Thyroid gland (tissue), 4 donors: ENCODE measurements around the gene SCRN3. TPM values are rescaled to one million over a fixed set of nuclear protein-coding genes. Genes with fewer than 3 reads are reported as not detected.

Experiments
- DNase-seq, 2 donors: peaks; one replicate each; pipeline ENCODE4 v3.0.0-alpha.2; 2019
- H3K27ac ChIP-seq, 3 donors: fragments of 200-600 bp; sonication (generic); 1 replicate in 2 of 3; 2 replicates in 1 of 3; pipeline ENCODE4 v1.5.1; 2016 to 2019; ENCODE audit warnings: mild to moderate bottlenecking in 1 of 3, moderate library complexity in 1 of 3
- H3K27me3 ChIP-seq: fragments of 200-600 bp; sonication (generic); one replicate; pipeline ENCODE4 v1.5.1; 2019
- H3K36me3 ChIP-seq, 2 donors: fragments of 200-600 bp; sonication (generic); one replicate each; pipeline ENCODE4 v1.5.1; 2016 to 2019
- H3K4me1 ChIP-seq, 2 donors: fragments of 200-600 bp; sonication (generic); one replicate each; pipeline ENCODE4 v1.5.1; 2017 to 2019
- H3K4me3 ChIP-seq, 3 donors: fragments of 200-600 bp; sonication (generic); replicated peaks in 1 of 3; 1 replicate in 2 of 3; 2 replicates in 1 of 3; pipeline ENCODE4 v1.5.1; 2016; ENCODE audit warnings: mild to moderate bottlenecking in 1 of 3
- H3K9me3 ChIP-seq: fragments of 200-600 bp; sonication (generic); one replicate; pipeline ENCODE4 v1.5.1; 2017
- POLR2A ChIP-seq, 2 donors: fragments of 450-650 bp; IDR thresholded peaks; one replicate each; pipeline ENCODE4 v1.6.1; 2017; ENCODE audit warnings: antibody characterized with exemption in 2 of 2, mild to moderate bottlenecking in 2 of 2, moderate library complexity in 1 of 2
- WGBS, 2 donors: methylation state at CpG; one replicate each; pipeline ENCODE4 v1.1.5; 2017; 5-methylcytosine and 5-hydroxymethylcytosine counted together
- intact Hi-C: fragments of 100-400 bp; cut with DNase I; formaldehyde crosslinking; loops from one replicate; pipeline ENCODE4 v1.15.1; 2023
- total RNA-seq, 4 donors: library from RNA; depleted of rRNA; stranded (reverse); fragments of >200 nt; gene quantifications; one replicate each; pipeline ENCODE4 v1.2.3, GENCODE V29; 2016
- TF ChIP-seq, protein P1 (sequence below), 6 experiments: fragments of 200-600 bp in 3 of 6; fragments of 450-650 bp in 3 of 6; sonication (generic) in 3 of 6; IDR thresholded peaks; one replicate each; pipeline ENCODE4 v1.5.1; 2016 to 2019; ENCODE audit warnings: antibody characterized with exemption in 6 of 6, mild to moderate bottlenecking in 2 of 6, inconsistent platforms in 1 of 6, moderate library complexity in 1 of 6

SCRN3 gene
- total RNA-seq, 4 donors from 2014 or later = 26.0 to 37.5 (median 32.3) TPM

DNA sequence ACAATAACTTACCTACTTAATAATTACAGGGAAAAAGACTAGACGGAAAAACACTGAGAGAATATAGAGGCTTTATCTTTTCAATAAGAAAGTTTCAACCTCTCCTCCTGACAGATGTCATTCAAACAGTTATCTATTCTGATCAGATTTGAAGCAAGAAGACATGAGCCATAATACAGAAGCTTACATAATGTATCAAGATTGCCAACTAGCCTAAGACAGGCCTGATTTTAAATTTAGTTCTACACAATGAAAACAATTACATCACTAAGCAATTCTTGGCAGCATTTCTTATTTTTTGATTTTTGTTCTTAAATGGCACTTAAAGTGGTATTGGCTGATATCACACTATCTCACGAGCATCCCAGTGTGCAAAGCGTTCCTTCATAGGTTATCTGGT lies 49.7 kb downstream of the SCRN3 start:
- Histone ChIP-seq H3K4me1 (no peaks in the 10 kb centered on the region), H3K27ac (no peak overlapping the region), H3K4me3 (no peak overlapping the region), H3K9me3 (no peaks in the 10 kb centered on the region), H3K27me3 (no peaks in the 10 kb centered on the region), H3K36me3 (no peaks in the 10 kb centered on the region)
- 84 to 92% methylated on average over 3 of the region's 3 CpGs for WGBS, 2 donors
- no peak for TF ChIP-seq POLR2A (IDR thresholded peaks at IDR 0.05)
- TF ChIP-seq, protein P1, sequence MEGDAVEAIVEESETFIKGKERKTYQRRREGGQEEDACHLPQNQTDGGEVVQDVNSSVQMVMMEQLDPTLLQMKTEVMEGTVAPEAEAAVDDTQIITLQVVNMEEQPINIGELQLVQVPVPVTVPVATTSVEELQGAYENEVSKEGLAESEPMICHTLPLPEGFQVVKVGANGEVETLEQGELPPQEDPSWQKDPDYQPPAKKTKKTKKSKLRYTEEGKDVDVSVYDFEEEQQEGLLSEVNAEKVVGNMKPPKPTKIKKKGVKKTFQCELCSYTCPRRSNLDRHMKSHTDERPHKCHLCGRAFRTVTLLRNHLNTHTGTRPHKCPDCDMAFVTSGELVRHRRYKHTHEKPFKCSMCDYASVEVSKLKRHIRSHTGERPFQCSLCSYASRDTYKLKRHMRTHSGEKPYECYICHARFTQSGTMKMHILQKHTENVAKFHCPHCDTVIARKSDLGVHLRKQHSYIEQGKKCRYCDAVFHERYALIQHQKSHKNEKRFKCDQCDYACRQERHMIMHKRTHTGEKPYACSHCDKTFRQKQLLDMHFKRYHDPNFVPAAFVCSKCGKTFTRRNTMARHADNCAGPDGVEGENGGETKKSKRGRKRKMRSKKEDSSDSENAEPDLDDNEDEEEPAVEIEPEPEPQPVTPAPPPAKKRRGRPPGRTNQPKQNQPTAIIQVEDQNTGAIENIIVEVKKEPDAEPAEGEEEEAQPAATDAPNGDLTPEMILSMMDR (IDR thresholded peaks at IDR 0.05) = no peak
- intact Hi-C loops = no loop called here
- no peak for DNase-seq

DNA sequence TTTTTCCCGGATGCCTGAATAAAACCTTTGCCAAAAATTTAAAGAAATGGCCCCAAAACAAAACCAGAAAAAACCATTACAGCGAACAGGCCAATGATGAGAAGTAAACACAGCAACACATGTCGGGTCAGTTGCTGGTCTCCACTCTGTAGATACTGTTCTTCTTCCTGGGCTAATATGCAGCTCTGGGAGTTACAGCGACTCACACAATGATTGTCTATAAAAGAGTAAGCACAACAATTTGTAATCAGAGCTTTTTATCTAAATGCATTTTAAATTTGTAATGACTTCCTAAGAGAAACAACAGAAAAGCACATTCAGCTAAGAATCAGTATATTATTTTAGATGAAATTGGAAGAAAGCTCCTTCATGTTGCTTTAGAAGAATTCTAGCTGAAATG lies 51.0 kb downstream of the SCRN3 start:
- intact Hi-C loops = no loop called here
- TF ChIP-seq, protein P1 (IDR thresholded peaks at IDR 0.05) = no peak
- no peak for TF ChIP-seq POLR2A (IDR thresholded peaks at IDR 0.05)
- Histone ChIP-seq H3K27ac (no peak overlapping the region), H3K27me3 (no peaks in the 10 kb centered on the region), H3K4me3 (no peak overlapping the region), H3K9me3 (no peaks in the 10 kb centered on the region), H3K4me1 (no peaks in the 10 kb centered on the region), H3K36me3 (no peaks in the 10 kb centered on the region)
- DNase-seq = no peak
- 88 to 95% methylated on average over 4 of the region's 4 CpGs for WGBS, 2 donors

DNA sequence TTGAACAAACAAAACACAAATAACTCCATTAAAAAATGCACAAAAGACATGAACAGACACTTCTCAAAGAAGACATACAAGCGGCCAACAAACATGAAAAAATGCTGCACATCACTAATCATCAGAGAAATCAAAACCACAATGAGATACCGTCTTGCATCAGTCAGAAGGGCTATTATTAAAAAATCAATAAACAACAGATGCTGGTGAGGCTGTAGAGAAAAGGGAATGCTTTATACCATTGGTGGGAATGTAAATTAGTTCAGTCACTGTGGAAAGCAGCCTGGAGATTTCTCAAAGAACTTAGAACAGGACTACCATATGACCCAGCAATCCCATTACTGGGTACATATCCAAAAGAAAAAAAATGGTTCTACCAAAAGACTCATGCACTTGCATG lies 53.5 kb downstream of the SCRN3 start:
- Histone ChIP-seq H3K27me3 (no peaks in the 10 kb centered on the region), H3K9me3 (no peaks in the 10 kb centered on the region), H3K4me1 (no peaks in the 10 kb centered on the region), H3K4me3 (no peak overlapping the region), H3K36me3 (no peaks in the 10 kb centered on the region), H3K27ac (no peak overlapping the region)
- 93 to 95% methylated on average over 2 of the region's 2 CpGs for WGBS, 2 donors
- TF ChIP-seq, protein P1 (IDR thresholded peaks at IDR 0.05) = no peak
- no peak for TF ChIP-seq POLR2A (IDR thresholded peaks at IDR 0.05)
- intact Hi-C loops = no loop called here
- DNase-seq = no peak

DNA sequence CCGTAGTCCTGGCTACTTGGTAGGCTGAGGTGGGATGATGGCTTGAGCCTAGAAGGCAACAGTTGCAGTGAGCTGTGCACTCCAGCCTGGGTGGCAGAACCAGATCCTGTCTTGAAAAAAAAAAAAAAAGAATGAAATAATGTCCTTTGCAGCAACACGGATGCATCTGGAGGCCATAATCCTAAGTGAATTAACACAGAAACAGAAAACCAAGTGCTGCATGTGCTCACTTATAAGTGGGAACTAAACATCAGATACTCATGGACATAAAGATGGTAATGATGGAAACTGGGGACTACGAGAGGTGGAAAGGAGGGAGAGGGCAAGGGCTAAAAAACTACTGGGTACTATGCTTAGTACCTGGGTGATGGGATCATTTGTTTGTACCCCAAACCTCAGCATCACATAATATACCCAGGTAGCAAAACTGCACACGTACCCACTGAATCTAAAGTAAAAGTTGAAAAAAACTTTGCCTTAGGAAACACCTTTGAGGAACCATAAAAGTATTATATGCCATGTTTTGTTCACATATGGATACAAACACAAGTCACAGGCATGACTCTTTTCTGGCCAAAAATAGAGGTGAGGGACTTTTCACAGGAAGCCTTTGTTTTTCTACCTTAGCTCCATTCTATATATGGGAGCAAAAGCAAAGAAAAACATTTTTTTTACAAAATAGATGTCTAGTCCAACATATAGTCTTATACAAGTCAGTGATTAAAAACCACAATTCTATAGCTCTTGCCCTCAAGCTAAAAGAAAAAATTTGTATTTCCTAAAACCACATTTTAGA lies 54.7 kb downstream of the SCRN3 start:
- no peaks in the 10 kb centered on the region for H3K36me3 ChIP-seq
- H3K9me3 ChIP-seq = no peaks in the 10 kb centered on the region
- H3K27me3 ChIP-seq = no peaks in the 10 kb centered on the region
- TF ChIP-seq, protein P1 (IDR thresholded peaks at IDR 0.05) = no peak
- TF ChIP-seq POLR2A (IDR thresholded peaks at IDR 0.05) = no peak
- no peak for DNase-seq
- H3K4me1 ChIP-seq = no peaks in the 10 kb centered on the region
- intact Hi-C loops = no loop called here
- WGBS, 2 donors = 88% methylated on average over 4 of the region's 4 CpGs
- H3K27ac ChIP-seq = no peak overlapping the region
- H3K4me3 ChIP-seq = no peak overlapping the region

DNA sequence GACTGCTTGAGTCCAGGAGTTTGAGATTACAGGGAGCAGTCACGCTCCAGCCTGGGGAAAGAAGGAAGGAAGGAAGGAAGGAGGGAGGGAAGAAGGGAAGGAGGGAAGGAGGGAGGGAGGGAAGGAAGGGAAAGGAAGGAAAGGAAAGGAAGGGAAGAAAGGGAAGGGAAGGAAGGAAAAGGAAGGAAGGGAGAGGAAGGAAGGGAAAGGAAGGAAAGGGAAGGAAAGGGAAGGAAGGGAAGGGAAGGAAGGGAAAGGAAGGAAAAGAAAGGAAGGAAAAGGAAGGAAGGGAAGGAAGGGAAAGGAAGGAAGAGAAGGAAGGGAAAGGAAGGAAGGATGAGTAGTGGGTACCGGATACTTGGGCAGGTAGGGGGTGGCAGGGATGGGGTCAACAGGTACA lies 59.0 kb downstream of the SCRN3 start:
- DNase-seq = no peak

More for the DNA sequence above, 59.0 kb downstream of the SCRN3 start:
- H3K4me1 ChIP-seq = no peaks in the 10 kb centered on the region
- no peak overlapping the region for H3K4me3 ChIP-seq
- intact Hi-C loops = no loop called here
- no peak overlapping the region for H3K27ac ChIP-seq
- 87 to 89% methylated on average over 2 of the region's 2 CpGs for WGBS, 2 donors
- no peaks in the 10 kb centered on the region for H3K27me3 ChIP-seq
- no peaks in the 10 kb centered on the region for H3K9me3 ChIP-seq
- H3K36me3 ChIP-seq = no peaks in the 10 kb centered on the region
- TF ChIP-seq, protein P1 (IDR thresholded peaks at IDR 0.05) = no peak
- TF ChIP-seq POLR2A (IDR thresholded peaks at IDR 0.05) = no peak
